Calu3 (cell line): ENCODE measurements around the gene PMPCA. TPM values are rescaled to one million over a fixed set of nuclear protein-coding genes. Genes with fewer than 3 reads are reported as not detected.
A peak's percentile ranks its signal among the peaks of the same experiment; 100 is the strongest.

Source experiments
- BruUV-seq: library from RNA; stranded (reverse); fragments of 400-500 nt; replicated peaks from 2 replicates; lab custom pipeline; 2021; lab: Mats Ljungman, UMichigan
- CTCF ChIA-PET: fragments of 300-600 bp; sonication (Branson Sonifier 250); formaldehyde crosslinking; loops from one replicate; lab custom pipeline; 2022; ENCODE audit warnings: antibody characterized with exemption; lab: Charles Lee
- DNase-seq: peaks from one replicate; pipeline ENCODE4 v3.0.0; 2022
- H3K27ac Mint-ChIP-seq: one replicate; pipeline ENCODE4 v1.8.0; 2022; ENCODE audit warnings: mixed read lengths; ENCODE audit not compliant: unreplicated experiment
- H3K27me3 Mint-ChIP-seq: one replicate; pipeline ENCODE4 v1.8.0; 2022; ENCODE audit warnings: mixed read lengths; ENCODE audit not compliant: unreplicated experiment
- H3K36me3 Mint-ChIP-seq: one replicate; pipeline ENCODE4 v1.8.0; 2022; ENCODE audit warnings: mild to moderate bottlenecking, moderate library complexity, mixed read lengths; ENCODE audit not compliant: insufficient read depth, unreplicated experiment
- H3K4me1 Mint-ChIP-seq: one replicate; pipeline ENCODE4 v1.8.0; 2022; ENCODE audit warnings: mild to moderate bottlenecking, low read depth, mixed read lengths; ENCODE audit not compliant: unreplicated experiment
- H3K4me3 Mint-ChIP-seq: one replicate; pipeline ENCODE4 v1.8.0; 2022; ENCODE audit warnings: mild to moderate bottlenecking, low read depth, moderate library complexity, mixed read lengths; ENCODE audit not compliant: unreplicated experiment
- H3K9me3 Mint-ChIP-seq: one replicate; pipeline ENCODE4 v1.8.0; 2022; ENCODE audit warnings: low read depth, mixed read lengths; ENCODE audit not compliant: unreplicated experiment
- intact Hi-C: fragments of 100-400 bp; cut with micrococcal nuclease; formaldehyde crosslinking; loops from one replicate; pipeline ENCODE4 v1.10.0; 2022; ENCODE audit not compliant: unreplicated experiment
- total RNA-seq: library from RNA; stranded (reverse); gene quantifications from 2 replicates; pipeline ENCODE4 v1.2.3, GENCODE V29; 2022
- TF ChIP-seq, protein P1 (sequence below): fragments of 200-600 bp; IDR thresholded peaks from one replicate; pipeline ENCODE4 v1.8.0; 2022; ENCODE audit warnings: antibody characterized with exemption; ENCODE audit not compliant: unreplicated experiment

The PMPCA gene
- total RNA-seq, 1 experiment from 2014 or later = 44.0 TPM

- Mint-ChIP-seq H3K9me3 (no peaks in the 10 kb centered on the region), H3K4me1 (no peaks in the 10 kb centered on the region), H3K27ac (peak overlapping the region; percentile 52), H3K36me3 (peaks cover 1% of the 10 kb centered on the region), H3K4me3 (peak overlapping the region; percentile 26), H3K27me3 (no peaks in the 10 kb centered on the region)
- peak; percentile 81 for DNase-seq
- no TSS peak for BruUV-seq
- CTCF ChIA-PET = interaction anchor here (1.2 to 1.5 kb wide), 2 partner anchors 10 to 27 kb away, joined by 6 read pairs; no protein-coding TSS in a partner anchor
- TF ChIP-seq, protein P1, sequence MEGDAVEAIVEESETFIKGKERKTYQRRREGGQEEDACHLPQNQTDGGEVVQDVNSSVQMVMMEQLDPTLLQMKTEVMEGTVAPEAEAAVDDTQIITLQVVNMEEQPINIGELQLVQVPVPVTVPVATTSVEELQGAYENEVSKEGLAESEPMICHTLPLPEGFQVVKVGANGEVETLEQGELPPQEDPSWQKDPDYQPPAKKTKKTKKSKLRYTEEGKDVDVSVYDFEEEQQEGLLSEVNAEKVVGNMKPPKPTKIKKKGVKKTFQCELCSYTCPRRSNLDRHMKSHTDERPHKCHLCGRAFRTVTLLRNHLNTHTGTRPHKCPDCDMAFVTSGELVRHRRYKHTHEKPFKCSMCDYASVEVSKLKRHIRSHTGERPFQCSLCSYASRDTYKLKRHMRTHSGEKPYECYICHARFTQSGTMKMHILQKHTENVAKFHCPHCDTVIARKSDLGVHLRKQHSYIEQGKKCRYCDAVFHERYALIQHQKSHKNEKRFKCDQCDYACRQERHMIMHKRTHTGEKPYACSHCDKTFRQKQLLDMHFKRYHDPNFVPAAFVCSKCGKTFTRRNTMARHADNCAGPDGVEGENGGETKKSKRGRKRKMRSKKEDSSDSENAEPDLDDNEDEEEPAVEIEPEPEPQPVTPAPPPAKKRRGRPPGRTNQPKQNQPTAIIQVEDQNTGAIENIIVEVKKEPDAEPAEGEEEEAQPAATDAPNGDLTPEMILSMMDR = no peak
- intact Hi-C loops = loop anchor here (2.0 kb wide), 1 partner anchor 34 kb away; no protein-coding TSS in a partner anchor
Observed at GRCh38 chr9:136372561-136373299, 37.7 kb upstream of the PMPCA start.

GRCh38 chr9:136373300-136374182 lies 36.9 kb upstream of the PMPCA start, which contains the start of gene CARD9:
TSS of gene CARD9 (minus strand) at chr9:136373669. CDS start at chr9:136372078, 1,591 bp downstream.
- Mint-ChIP-seq H3K27me3 (no peaks in the 10 kb centered on the region), H3K9me3 (no peaks in the 10 kb centered on the region), H3K4me1 (no peaks in the 10 kb centered on the region), H3K36me3 (no peaks in the 10 kb centered on the region), H3K27ac (peak within 1 kb of the TSS; percentile 52), H3K4me3 (peak within 1 kb of the TSS; percentile 26)
- TF ChIP-seq, protein P1 = no peak
- no peak for DNase-seq
- intact Hi-C loops = loop anchor here (2.0 kb wide), 1 partner anchor 35 kb away; no protein-coding TSS in a partner anchor
- BruUV-seq = no TSS peak
- CTCF ChIA-PET = interaction anchor here (1.5 kb wide), 1 partner anchor 11 kb away, joined by 6 read pairs; no protein-coding TSS in a partner anchor

- intact Hi-C loops = no loop called here
- no peaks in the 10 kb centered on the region for H3K9me3 Mint-ChIP-seq
- DNase-seq = no peak
- no peaks in the 10 kb centered on the region for H3K36me3 Mint-ChIP-seq
- H3K27ac Mint-ChIP-seq = no peak overlapping the region
- no TSS peak for BruUV-seq
- no peaks in the 10 kb centered on the region for H3K27me3 Mint-ChIP-seq
- TF ChIP-seq, protein P1 = no peak
- CTCF ChIA-PET = no interaction called here
- no peak overlapping the region for H3K4me3 Mint-ChIP-seq
- no peaks in the 10 kb centered on the region for H3K4me1 Mint-ChIP-seq
Observed at GRCh38 chr9:136374183-136374575, 36.3 kb upstream of the PMPCA start.

DNA sequence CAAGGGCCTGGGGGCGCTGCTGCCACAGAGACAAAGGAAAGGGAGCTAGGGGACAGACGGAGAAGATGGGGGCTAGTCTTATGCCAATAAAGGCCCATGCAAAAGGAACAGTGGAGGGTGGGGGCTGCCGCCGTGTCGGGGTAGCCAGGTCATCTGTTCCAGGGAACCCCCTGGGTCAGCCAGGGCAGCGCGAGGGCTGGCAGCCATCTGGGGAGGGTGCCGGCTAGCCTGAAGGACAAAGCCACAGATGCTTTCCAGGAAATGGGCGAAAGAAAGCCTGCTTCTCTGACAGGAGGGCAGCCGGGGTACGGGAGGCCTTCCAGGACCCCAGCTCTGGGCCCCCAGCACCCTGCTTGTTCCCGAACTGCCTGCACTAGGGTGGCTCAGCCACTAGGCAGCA lies 35.4 kb upstream of the PMPCA start:
- intact Hi-C loops = no loop called here

More for the DNA sequence above, 35.4 kb upstream of the PMPCA start:
- Mint-ChIP-seq H3K9me3 (no peaks in the 10 kb centered on the region), H3K36me3 (no peaks in the 10 kb centered on the region), H3K4me3 (no peak overlapping the region), H3K27ac (no peak overlapping the region), H3K4me1 (no peaks in the 10 kb centered on the region), H3K27me3 (no peaks in the 10 kb centered on the region)
- BruUV-seq = no TSS peak
- TF ChIP-seq, protein P1 = no peak
- CTCF ChIA-PET = no interaction called here
- no peak for DNase-seq
